HUES6 (cell line): ENCODE measurements around the gene STUM.

Source experiments
- H3K27ac ChIP-seq: 2 replicates; pipeline ENCODE4 v1.7.0; 2013; ENCODE audit warnings: low read depth, mild to moderate bottlenecking, low read length, inconsistent platforms
- H3K27me3 ChIP-seq: 2 replicates; pipeline ENCODE4 v1.6.1; 2013; ENCODE audit warnings: low read length; ENCODE audit not compliant: control insufficient read depth, insufficient read depth
- H3K36me3 ChIP-seq: 2 replicates; pipeline ENCODE4 v1.6.1; 2013; ENCODE audit warnings: low read length; ENCODE audit not compliant: control insufficient read depth, insufficient read depth
- H3K4me1 ChIP-seq: 2 replicates; pipeline ENCODE4 v1.6.1; 2013; ENCODE audit warnings: low read length; ENCODE audit not compliant: control insufficient read depth, insufficient read depth
- H3K4me3 ChIP-seq: 2 replicates; pipeline ENCODE4 v1.5.1; 2013; ENCODE audit warnings: low read depth, low read length
- H3K9ac ChIP-seq: one replicate; pipeline ENCODE4 v1.6.1; 2013; ENCODE audit warnings: mild to moderate bottlenecking, low read length
- H3K9me3 ChIP-seq: 2 replicates; pipeline ENCODE4 v1.6.1; 2013; ENCODE audit warnings: low read depth, low read length; ENCODE audit not compliant: control insufficient read depth, insufficient read depth

Gene STUM

DNA sequence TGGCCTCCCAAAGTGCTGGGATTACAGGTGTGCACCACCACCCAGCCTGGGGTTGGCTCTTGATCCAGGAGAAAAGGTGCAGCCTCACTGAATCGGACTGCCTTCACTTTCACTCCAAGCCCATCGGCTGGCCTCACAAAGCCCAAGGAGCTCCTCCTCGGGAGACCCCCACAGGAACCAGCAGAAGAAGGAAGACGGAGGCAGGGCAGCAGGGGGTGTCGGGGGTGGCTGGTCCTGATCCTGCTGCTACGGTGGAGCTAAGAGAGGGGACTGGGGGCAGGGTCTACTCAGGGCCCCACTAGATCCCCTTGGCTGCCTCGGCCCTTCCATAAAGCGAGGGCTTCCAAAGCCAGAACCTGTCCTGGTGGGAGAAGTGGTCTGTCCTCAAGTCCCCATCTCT is 93.9 kb downstream of the STUM start:
- Histone ChIP-seq H3K4me3 (no peak overlapping the region), H3K27ac (no peak overlapping the region), H3K9ac (no peak overlapping the region)

GRCh38 chr1:226643177-226643576 is 94.6 kb downstream of the STUM start:
- Histone ChIP-seq H3K36me3 (peaks cover 4% of the 10 kb centered on the region; the same call in 1 of the 2 replicates), H3K27me3 (no peaks in the 10 kb centered on the region), H3K4me1 (peaks cover 25% of the 10 kb centered on the region; the same call in 1 of the 2 replicates), H3K27ac (no peak overlapping the region), H3K9ac (no peak overlapping the region), H3K9me3 (no peaks in the 10 kb centered on the region), H3K4me3 (no peak overlapping the region)

More for the DNA sequence above, 93.9 kb downstream of the STUM start:
- H3K9me3 ChIP-seq: no peaks in the 10 kb centered on the region
- H3K36me3 ChIP-seq: no peaks in the 10 kb centered on the region; the same call in 1 of the 2 replicates
- peaks cover 25% of the 10 kb centered on the region; the same call in 1 of the 2 replicates for H3K4me1 ChIP-seq
- H3K27me3 ChIP-seq: no peaks in the 10 kb centered on the region

- peaks cover 4% of the 10 kb centered on the region; the same call in 1 of the 2 replicates for H3K36me3 ChIP-seq
- H3K4me1 ChIP-seq: peaks cover 25% of the 10 kb centered on the region; the same call in 1 of the 2 replicates
- H3K9me3 ChIP-seq: no peaks in the 10 kb centered on the region
- H3K9ac ChIP-seq: no peak overlapping the region
- no peaks in the 10 kb centered on the region for H3K27me3 ChIP-seq
- H3K4me3 ChIP-seq: no peak overlapping the region
- no peak overlapping the region for H3K27ac ChIP-seq
Measured at GRCh38 chr1:226643611-226644540, 95.3 kb downstream of the STUM start.

- Histone ChIP-seq H3K9ac (no peak overlapping the region), H3K4me1 (peaks cover 25% of the 10 kb centered on the region; the same call in 1 of the 2 replicates), H3K36me3 (peaks cover 4% of the 10 kb centered on the region; the same call in 1 of the 2 replicates), H3K9me3 (no peaks in the 10 kb centered on the region), H3K27ac (no peak overlapping the region), H3K4me3 (no peak overlapping the region), H3K27me3 (no peaks in the 10 kb centered on the region)
Measured at GRCh38 chr1:226644541-226645176, 96.1 kb downstream of the STUM start.

DNA sequence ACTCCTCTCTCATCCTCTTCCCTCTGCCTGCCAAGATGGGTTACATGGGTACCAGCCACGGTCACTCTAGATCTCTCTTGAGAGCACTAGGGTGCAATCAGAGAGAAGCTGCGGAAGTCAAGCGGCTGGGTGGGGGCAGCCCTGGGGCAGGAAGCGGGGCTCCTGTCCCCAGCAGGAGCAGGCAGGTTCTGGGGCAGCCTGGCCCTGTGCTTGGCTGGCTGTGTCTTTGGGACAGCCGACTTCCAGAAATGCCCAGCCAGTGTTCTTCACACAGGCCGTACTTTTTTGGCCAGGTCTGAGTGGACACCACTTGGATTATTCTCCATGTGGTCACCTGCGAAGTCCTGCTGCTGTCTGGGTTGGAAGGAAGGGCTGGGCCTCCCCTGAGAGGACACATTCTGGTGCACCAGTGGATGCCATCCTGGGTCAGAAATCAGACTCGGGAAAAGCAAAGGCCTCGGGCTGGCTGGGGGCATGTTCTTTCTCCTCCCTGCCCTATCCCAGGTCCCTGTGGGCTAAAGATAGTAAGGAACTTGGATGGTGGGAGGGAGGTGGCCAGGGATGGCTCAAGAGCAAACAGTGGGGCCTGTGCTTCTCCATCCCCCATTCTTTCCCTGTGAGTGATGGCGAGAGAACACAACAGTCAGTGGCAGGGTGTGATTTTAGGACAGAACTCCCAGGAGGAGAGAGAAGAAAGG is 96.9 kb downstream of the STUM start:
- peaks cover 24% of the 10 kb centered on the region for H3K4me1 ChIP-seq
- peaks cover 4% of the 10 kb centered on the region; the same call in 1 of the 2 replicates for H3K36me3 ChIP-seq
- H3K27ac ChIP-seq: no peak overlapping the region
- no peaks in the 10 kb centered on the region for H3K9me3 ChIP-seq
- no peaks in the 10 kb centered on the region for H3K27me3 ChIP-seq
- no peak overlapping the region for H3K9ac ChIP-seq
- no peak overlapping the region for H3K4me3 ChIP-seq

- no peaks in the 10 kb centered on the region for H3K9me3 ChIP-seq
- no peaks in the 10 kb centered on the region for H3K27me3 ChIP-seq
- peaks cover 23% of the 10 kb centered on the region for H3K4me1 ChIP-seq
- H3K27ac ChIP-seq: no peak overlapping the region
- no peak overlapping the region for H3K4me3 ChIP-seq
- H3K9ac ChIP-seq: no peak overlapping the region
- peaks cover 4% of the 10 kb centered on the region; the same call in 1 of the 2 replicates for H3K36me3 ChIP-seq
Measured at GRCh38 chr1:226646026-226646869, 97.7 kb downstream of the STUM start.

DNA sequence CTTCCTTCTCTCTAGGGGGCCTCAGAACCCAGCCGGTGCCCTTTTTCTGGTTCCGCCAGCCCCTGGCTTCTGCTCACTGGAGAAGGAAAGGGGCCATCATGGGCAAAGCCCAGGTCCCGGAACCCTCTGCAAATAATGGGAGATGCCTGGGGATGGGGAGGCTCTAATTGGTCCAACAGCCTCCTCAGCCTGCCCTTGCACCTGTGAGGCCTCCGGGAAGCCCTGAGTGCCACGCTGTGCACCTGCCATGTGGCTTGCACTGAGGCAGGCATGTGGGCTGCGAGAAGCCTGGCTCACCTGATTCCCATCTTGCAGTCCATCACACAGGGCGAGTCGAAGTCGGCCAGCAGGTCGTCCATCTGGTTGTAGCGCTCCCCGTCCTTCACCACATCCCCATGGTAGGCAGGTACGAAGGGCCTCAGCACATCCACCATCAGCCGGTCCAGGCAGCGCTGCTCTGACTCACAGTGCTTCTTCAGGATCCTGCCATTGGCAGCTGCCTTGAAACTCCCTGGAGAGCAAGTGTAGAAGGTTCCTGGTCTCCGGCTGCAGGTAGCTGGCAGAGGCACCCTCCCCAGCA is 98.4 kb downstream of the STUM start:
- no peak overlapping the region for H3K27ac ChIP-seq
- no peaks in the 10 kb centered on the region for H3K27me3 ChIP-seq
- H3K36me3 ChIP-seq: peaks cover 4% of the 10 kb centered on the region; the same call in 1 of the 2 replicates
- H3K4me1 ChIP-seq: peaks cover 23% of the 10 kb centered on the region
- H3K9me3 ChIP-seq: no peaks in the 10 kb centered on the region
- H3K4me3 ChIP-seq: no peak overlapping the region
- no peak overlapping the region for H3K9ac ChIP-seq

DNA sequence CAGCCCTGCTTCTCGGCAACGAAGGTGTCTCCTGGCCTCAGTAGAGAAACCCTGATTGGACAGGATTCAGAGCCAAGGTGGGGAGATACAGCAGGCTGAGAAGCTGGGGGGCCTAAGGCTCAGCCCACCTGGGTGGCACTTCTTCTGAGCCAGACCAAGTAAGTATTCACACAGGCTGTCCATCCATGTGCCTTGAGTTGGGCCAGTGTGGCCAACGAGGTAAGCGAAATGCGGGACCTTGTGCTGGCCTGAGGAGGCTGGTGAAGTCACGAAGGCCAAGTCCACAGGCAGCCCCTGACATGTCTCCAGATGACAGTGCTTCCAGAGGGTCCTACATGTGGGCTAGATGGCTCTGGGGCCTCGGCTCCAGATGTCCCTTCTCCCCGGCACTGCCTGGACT is 99.2 kb downstream of the STUM start:
- H3K9me3 ChIP-seq: no peaks in the 10 kb centered on the region
- no peak overlapping the region for H3K4me3 ChIP-seq
- no peaks in the 10 kb centered on the region for H3K27me3 ChIP-seq
- H3K4me1 ChIP-seq: peaks cover 21% of the 10 kb centered on the region
- H3K36me3 ChIP-seq: peaks cover 4% of the 10 kb centered on the region; the same call in 1 of the 2 replicates
- no peak overlapping the region for H3K9ac ChIP-seq
- no peak overlapping the region for H3K27ac ChIP-seq

- H3K4me1 ChIP-seq: peaks cover 20% of the 10 kb centered on the region
- no peak overlapping the region for H3K9ac ChIP-seq
- peaks cover 4% of the 10 kb centered on the region; the same call in 1 of the 2 replicates for H3K36me3 ChIP-seq
- H3K9me3 ChIP-seq: no peaks in the 10 kb centered on the region
- H3K4me3 ChIP-seq: no peak overlapping the region
- no peaks in the 10 kb centered on the region for H3K27me3 ChIP-seq
- no peak overlapping the region for H3K27ac ChIP-seq
Measured at GRCh38 chr1:226648421-226648820, 99.9 kb downstream of the STUM start.

DNA sequence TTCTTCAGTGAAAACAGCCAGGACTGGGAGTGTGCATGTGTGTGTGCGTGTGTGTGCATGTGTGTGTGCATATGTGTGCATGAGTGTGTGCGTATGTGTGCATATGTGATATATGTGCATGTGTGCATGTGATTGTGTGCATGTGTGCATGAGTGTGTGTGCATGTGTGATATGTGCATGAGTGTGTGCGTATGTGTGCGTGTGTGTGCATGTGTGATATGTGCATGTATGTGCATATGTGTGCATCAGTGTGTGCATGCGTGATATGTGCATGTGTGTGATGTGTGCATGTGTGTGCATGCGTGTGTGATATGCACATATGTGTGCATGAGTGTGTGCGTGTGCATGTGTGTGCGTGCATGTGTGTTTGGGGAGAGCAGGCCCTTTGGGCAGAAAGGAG is 100.7 kb downstream of the STUM start:
- H3K36me3 ChIP-seq: peaks cover 4% of the 10 kb centered on the region; the same call in 1 of the 2 replicates
- no peak overlapping the region for H3K9ac ChIP-seq
- H3K27ac ChIP-seq: no peak overlapping the region
- H3K4me3 ChIP-seq: no peak overlapping the region
- no peaks in the 10 kb centered on the region for H3K27me3 ChIP-seq
- peaks cover 20% of the 10 kb centered on the region for H3K4me1 ChIP-seq
- H3K9me3 ChIP-seq: no peaks in the 10 kb centered on the region
